CD4-positive, alpha-beta T cell treated with Interleukin-6 at 100 ng/mL for 8 hours (primary cell): ENCODE data around the gene PTGDS.

ENCODE experiments used
- DNase-seq: peaks from one replicate; pipeline ENCODE4 v3.0.0-alpha.2; 2020; ENCODE audit warnings: mixed read lengths, low spot score

The PTGDS gene

DNA sequence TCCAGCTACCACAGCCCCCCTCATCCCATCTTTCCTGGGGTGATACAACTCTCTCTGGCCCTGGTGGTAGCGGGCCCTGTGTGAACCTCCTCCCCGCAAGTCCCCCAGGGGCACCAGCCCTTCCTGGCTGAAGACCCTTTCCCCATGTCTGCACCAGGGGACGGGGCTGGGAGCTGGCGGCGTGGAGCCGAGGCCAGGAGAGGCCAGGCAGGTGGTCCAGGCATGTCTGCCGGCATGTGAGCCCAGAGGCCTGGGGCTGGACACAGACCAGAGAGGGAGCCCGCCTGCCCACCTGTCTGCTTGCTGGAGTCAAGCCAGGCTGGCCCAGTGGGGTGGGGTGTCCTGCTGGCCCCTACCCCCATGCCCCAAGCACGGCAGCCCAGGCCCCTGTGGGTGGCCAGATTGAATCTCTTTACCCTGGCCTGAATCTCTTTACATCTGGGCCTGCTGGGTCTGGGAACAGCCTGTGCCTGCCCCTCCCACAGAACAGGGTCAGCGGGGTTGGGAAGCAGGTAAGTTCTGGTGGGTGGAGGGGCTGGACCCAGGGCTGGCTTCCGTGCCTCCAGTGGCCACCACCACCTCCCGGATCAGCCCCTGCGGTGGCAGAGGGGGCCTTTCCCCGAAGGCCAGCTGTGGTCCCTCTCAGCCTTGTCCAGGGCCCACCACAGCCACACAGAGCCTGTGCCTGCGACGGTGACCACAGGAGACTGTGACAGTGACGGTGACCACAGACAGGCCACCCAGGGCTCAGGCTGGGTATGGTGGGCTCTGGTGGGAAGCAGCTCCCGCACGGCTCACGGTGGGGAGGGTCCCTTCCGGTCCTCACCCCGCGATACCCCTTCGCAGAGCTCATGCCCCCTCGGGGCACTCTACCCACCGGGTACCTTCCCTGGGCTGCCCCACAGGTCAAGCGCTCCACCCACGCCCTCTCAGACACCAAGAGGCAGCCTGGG is 18.1 kb upstream of the PTGDS start:
- DNase-seq, result no peak

DNA sequence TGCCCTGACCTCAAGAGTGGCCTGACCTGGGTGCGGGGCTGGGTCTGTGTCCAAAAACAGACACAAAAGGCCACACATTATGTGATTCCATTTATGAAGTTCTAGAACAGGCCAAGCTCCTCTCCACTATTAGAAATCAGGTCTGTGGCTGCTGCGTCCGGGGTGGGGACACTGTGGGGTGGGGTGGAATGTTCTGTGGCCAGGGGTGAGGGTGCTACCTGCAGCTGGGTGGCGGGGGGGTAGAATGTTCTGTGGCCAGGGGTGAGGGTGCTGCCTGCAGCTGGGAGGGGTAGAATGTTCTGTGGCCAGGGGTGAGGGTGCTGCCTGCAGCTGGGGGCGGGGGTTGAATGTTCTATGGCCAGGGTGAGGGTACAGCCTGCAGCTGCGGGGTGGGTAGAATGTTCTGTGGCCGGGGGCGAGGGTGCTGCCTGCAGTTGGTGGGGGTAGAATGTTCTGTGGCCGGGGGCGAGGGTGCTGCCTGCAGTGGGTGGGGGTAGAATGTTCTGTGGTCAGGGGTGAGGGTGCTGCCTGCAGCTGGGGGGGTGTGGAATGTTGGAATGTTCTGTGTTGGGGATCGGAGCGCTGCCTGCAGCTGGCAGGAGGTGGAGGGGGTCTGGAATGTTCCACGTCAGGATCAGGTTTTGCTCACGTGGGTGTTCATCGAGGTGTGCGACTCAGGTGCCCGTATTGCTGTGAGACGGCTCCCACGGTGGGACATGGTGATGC is 16.9 kb upstream of the PTGDS start:
- peak; percentile 53 for DNase-seq

DNA sequence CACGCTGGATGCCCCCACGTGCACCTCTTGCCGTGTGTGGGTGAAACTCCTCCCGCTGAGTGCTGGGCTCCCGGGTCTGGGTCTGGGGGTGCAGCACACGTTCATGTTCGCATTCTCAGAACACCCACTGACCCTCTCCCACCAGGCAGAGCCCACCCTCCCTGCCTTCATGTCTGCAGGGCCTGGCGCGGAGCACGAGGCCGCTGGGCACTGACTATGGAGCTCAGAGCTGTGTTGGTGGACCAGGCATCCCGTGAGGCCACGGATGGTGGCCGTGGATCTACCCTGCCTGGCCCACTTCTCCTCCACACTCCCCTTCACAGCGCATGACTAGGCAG is 16.4 kb upstream of the PTGDS start:
- no peak for DNase-seq

DNA sequence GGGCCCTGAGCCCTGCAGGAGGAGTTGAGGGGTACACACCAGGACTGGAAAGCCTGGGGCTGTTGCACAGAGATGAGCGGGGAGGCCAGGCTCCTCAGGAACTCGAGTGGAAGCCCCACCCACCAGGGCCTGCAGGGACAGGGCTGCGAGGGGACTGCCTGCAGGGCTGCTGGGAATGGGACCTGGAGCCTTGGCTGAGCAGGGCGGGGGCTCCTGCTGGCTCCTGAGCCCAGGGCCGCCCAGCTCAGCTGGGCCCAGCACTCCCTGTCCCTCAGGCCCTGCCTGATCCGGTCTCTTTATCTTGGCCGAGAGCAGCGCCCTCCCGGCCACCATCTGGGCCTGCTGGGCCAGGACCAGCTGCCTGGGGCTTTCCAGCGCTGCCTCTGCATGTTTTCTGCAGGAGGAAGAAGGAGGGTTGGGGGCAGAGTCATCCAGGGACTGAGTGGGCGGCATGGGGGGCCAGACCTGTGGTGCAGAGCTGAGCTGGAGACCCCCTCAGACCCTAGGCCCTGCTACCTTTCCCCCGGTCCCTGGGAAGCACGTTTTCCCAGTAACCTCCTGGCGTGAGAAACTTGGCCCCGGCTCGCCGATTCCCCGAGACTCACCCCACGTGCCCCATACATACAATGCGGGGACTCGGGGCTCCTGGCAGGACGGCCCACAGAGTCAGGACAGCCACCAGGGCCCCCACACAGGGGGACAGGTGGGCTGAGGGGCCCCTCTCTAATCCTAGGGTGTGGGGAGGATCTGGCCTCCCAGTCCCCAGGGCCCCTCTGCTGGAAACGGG is 15.8 kb upstream of the PTGDS start:
- DNase-seq, result no peak

DNA sequence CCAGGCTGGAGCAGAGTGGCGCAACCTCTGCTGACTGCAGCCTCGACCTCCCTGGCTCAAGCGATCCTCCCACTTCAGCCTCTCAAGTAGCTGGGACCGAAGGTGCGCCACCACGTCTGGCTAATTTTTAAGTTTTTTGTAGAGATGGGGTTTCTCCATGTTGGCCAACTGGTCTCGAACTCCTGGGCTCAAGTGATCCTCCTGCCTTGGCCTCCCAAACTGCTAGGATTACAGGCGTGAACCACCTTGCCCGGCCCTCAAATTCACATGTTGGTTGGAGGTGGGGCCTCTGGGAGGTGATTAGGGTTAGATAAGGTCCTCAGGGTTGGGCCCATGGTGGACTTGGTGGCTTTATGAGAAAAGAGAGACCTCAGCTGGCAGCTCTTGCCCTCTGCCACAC is 15.1 kb upstream of the PTGDS start:
- no peak for DNase-seq

DNA sequence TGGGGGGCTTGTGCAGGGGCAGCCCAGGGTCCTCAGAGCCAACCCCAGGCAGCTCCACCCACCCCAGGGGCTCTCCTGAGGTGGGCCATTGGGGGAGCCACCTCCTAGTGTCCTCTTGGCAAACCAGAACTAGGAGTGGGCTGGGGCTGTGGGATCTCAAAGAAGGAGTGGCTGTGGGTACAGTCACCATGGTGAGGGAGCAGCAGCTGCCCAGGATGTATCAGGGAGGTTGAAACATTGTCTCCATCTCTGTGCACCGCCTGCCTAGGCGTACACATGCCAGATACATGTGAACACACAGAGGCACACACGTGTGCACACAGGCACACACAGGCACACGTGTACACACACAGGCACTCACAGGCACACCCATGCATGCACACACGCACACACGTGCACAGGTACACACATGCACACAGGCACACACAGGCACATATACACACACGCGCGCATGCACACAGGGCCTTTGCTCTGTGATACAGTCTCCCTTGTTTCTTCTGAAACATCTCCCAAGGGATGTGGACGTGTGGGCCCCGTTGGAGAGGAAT is 14.5 kb upstream of the PTGDS start:
- DNase-seq, result no peak

DNA sequence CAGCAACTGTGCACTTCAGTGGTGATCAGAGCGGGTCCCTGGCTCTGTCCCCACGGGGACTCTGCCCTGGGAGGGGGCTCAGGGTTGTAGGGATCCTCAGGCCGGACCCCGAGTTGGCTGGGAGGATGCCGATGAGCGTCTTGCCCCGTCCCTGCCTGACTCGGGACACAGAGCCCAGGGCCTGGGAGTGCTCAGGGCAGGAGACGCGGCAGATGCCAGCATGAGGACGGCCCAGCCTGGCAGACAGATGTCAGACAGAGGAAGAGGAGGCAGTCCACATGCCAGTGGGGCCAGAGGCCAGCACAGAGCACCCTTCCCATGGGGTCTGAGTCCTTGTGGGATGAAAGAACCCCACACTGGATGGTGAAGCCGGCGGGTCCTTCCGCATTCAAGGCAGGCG is 14.0 kb upstream of the PTGDS start:
- DNase-seq, result no peak

DNA sequence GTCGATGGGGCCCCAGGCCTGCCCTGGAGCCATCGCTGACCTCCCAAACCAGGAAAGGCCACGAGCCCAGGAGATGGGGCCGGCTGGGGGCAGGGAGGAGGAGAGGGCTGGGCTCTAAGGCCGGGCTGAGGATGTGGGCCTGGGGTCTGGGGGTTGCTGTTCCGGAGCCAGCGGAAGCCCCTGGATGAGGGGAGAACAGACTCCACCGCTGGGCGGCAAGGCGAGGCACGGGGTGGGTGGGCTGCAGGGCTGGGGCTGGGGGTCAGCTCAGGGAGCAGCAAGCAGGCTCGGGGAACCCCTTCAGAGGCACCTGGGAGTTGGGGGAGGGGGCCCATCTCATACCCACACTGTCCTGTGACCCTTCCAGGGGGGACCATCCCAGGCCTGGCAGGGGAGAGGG is 13.6 kb upstream of the PTGDS start:
- DNase-seq, result no peak

DNA sequence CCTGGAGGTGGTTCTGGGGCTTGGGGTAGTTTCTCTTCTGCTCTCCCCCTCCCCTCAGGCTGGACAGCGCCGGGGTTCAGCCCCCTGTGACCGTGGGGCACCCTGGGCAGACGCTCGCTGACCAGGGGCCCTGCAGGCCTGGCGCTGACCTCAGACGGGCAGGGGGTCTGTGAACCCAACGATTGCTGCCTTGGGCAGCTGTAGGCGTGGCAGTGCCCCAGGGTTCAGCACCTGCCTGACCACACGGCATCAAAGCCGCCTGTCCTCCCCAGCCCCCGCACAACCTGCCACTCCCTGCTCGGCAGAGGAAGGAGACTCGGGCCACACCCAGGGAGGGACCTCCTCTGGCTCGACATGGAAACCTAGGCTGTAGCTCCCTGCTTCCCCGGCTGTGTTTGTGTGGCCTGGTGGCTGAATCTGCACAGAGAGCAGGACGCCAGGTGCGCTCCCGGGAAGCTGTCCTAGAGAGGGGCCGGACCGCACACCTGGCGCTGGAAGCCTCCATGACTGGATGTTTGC is 13.1 kb upstream of the PTGDS start:
- no peak for DNase-seq

DNA sequence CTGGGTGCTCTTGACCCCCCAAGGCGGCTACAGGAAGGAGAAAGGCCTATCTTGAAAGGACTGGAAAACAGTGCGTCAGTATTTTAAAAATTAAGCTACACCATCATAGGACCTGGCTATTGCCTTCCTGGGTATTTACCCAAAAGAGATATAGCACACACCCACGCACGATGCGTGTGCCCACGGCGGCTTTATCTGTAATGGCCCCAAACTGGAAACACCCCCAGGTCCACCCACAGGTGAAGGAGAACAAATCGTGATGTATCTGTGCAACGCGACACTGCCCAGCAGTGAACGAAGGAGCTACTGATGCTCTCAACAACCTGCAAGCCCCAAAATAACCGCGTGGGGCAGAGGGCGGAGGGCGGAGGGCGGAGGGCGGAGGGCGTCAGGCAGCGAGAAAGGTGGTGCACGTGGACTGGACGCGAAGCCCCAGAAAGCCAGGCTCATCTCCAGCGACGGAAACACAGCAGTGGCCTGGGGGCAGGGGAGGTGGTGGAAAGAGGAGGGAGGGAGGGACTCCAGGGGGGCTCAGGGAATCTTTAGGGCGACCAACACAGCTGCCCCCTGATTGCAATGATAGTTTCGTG is 12.4 kb upstream of the PTGDS start:
- no peak for DNase-seq

DNA sequence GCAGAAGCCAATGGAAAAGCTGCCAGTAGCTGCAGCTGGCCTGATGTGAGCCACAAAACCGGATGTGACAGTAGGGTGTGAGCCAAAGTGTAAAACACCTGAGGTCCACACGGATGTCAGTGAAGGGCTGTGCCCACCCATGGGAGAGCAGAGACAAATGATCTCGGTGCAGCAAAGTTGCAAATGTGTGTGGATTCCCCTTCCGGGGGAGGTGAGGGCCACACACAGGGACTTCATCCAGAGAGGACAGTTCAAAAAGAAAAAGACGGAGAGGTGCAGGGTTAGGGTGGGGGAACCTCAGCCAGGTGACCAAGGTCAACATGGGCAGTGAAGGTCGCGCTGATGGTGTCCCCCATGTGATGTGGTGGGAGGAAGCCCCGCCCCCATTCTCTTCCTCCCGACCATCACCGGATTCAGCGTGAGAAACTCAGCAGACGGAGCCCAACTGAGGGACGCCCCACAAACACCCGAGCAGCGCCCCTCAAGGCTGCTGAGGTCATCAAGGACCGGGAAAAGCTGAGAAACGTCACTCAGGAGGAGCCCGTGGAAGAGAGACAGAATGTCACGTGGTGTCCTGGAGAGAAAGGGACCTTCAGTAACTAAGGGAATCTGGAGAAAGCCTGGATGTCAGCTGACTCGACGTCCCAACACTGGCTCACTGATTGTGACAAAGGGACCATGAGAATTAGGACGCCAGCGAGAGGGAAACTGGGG is 11.4 kb upstream of the PTGDS start:
- DNase-seq, result peak; percentile 42

DNA sequence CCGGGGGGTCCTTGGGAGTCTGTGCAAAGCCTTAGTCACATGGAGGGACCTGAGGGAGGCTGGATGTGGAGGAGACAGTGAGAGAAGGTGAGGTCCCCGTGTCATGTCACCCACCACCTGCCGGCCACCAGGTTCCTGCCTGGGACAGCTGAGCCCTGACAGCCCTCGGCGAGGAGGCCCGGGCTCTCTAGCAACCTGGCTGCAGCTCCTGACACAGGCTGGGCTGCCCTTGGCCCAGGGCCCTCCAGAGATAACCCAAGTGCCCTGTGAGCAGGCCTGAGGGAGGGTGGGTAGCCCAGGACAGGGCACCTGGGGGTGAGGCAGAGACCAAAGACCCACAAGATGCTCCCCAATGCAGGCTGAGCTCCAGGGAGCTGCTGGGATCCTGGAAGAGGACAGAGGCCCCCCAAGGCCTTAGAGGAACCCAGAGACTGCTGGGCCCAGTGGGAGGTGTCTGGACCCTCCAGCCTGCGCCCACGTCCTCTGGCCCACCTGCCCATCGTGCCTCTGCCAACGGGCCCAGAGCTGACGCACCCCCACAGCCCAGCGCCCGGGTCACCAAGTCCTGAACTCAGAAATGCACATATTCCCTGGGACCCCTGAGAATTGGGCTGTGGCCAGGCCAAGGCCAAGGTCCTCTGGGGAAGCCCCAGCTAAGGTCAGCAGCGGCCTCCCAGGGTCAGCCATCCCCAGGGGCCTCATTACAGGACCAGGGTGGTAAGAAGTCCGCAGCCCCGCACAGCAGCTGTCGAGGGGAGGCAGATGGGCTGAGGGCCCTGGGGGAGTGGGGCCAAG is 8.8 kb upstream of the PTGDS start:
- no peak for DNase-seq

DNA sequence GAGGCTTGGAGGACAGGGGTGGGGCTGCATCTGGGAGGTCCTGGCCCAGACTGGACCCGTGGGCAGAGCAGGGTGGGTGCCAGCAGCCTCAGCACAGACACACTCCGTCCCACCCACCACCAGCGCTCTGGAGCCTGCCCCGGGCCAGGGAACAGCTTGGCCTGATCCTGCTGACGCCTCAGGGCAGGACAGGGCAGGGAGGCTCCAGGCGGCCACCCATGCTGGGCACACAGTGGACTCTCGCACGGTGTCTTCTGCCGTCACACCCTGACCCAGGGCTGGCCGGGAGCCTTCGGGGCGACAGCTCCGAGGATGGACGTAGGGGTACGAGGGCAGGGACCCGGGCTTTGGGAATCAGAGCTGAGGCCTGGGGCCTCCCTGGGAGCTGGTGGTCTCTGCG is 8.2 kb upstream of the PTGDS start:
- DNase-seq, result no peak

DNA sequence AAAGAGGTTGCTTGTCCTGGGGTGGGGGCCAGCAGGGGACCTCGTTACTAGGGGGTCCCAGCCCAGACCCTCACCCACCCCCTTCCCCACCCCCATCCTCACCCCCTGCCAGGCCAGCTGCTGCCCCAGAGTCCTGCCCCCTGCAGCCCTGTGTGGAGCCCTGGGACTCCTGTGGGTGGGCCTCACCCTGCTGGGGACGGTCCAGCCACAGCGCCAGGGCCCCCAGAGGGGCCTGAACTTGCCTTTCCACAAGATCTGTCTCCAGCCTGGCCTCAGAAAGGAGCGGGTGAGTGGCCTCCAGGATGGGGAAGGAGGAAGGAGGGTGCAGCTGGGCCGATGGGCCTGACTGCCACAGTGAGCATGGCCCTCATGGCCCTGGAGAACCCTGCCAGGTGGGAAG is 7.5 kb upstream of the PTGDS start:
- DNase-seq, result no peak

DNA sequence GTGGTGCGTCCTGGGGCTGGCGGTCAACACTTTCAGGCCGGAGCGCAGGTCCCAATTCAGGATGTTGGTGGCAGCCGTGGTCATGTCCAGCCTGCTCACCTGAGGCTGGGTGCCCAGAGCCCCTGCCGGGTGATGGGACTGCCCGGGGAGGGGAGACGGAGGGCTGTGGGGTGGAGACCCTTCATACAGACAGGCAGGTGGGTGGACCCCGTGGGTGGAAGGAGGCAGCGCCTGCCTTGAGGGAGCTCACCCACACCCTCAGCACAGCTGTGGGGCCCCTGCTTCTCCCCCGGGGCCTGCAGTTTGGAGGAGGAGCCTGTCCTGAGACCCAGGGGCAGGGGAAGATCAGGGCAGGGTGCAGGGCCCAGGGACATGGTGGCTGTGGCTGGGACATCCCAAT is 6.9 kb upstream of the PTGDS start:
- DNase-seq, result no peak

DNA sequence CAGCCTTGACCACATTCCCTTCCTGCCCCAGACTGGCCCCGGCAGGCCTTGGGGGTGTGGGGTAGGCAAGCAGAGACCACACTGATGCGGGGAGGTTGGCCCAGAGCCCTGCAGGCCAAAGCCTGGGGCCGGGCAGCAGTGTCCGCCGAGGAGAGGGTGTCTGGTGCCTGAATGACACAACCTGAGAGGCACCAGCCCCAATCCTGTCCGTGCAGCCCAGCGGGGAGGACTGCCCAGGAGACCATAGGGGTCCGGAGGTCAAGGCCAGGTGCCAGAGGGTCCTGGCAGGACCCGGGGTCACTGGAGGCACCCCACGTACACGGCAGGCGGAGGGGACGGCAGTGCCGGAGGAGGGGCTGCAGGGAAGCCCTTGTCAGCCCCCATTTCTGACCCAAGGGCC is 5.6 kb upstream of the PTGDS start:
- DNase-seq, result no peak

DNA sequence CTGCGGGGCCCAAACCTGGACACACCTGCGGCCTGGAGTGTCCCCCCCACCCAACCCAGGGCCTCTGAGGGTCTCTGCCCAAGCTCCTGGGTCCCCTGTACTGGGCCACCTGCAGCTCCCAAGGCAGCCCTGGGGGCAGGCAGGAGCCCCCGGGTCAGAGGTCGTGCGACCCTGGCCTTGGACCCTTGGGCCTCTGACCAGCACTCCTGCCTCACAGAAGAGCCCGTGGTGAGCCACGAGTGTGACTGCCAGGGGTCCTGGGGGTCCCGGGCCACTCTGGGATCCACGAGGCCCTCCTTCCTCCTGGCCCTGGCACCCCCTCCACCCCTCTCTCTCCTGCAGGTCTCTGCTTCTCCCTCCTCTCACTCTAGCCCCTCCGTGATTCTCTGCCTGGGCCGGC is 5.0 kb upstream of the PTGDS start:
- no peak for DNase-seq

DNA sequence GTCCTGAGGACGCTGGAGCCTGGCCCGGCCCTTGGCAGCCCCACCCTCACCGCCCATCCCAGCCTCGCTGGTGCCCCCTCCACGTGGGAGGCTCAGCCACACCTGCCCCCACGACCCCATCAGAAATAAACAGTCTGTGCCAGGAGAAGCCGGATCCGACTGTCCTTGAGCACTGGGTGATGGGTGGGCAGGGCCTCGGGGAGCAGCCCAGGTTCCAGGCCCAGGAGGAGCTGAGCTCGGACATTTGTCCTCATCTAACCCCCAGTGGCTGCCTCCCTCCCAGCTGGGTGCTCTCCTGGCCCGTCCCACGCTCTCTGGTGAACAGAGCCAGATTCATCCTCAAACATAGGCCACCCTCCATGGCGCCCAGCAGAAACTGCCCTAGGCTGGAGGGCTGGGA is 4.6 kb upstream of the PTGDS start:
- DNase-seq, result no peak

DNA sequence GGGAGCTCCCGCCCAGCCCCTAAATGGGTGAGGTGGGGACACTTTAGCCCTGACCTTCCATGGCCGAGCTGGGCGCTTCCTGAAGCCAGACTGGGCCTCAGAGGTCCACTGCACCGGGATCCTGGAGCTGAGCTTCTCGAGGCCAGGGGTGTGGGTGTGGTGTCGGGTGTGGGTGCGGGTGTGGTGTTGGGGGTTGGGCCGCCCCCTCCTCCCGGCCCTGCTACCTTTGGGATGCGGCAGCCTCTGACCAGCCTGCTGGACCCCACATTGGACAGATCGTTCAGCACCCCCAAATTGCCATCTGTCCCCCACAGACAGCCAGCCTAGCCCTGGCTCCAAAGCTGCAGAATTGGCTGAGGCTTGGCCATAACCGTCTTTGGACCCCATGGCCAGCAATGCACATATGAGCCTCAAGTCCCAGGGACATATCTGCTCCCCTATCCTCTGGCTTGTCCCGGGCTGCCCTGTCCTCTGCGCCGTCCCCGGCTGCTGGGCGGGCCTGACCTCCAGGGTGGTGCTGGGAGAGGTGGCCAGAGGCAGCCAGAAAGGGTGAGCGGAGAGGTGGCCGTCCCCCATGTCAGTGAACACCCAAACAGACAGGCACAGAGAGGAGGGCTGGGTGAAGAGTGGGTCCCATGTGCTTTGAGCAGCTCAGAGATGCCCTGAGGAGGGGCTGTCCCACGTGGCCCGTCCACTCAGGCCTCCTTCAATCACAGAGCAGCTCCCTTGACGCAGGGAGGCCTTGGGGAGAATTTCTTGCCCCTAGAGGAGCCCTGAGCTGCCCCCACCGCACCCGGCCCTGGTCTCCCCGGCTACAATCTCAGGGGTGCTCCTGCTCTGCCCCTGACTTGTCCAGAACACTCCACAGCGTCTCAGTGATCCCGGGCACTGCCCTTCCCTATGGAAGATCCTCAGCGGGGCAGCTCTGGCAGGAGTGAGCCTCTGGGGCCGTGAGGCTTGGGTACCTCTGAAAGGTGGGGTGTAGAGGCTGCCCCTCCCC is 3.4 kb upstream of the PTGDS start:
- no peak for DNase-seq
